Measurements from ENCODE around the gene CRY1.

CRY1 gene

GRCh38 chr12:107093417-107094182 is at the start of gene CRY1:
Gene CRY1 (minus strand): TSS chr12:107093549. CDS start chr12:107092961, 588 bp downstream.
- DNase-seq = peak; percentile 69

- DNase-seq = no peak
Measured at GRCh38 chr12:107139787-107140186, 46.4 kb upstream of the CRY1 start.

DNA sequence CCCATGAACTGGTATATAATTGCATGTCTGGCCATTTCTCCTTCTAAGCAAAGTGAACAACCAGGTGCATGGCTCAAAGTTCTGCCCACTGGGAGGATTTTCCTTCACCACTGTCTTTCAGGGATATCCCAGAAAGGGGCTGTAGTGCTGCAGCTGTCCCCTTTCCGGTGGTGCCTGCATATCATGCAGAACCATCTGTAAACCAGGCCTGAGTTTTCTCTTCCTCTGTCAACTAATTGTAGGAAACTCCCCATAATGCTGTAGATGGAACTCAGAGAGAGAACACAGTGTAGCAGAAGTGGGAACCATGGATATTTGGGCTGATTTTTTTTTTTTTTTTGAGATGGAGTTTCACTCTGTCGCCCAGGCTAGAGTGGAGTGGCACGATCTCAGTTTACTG is 45.6 kb upstream of the CRY1 start:
- no peak for DNase-seq

GRCh38 chr12:107135177-107135576 is 41.8 kb upstream of the CRY1 start:
- no peak for DNase-seq

GRCh38 chr12:107134558-107134957 is 41.2 kb upstream of the CRY1 start:
- no peak for DNase-seq

DNA sequence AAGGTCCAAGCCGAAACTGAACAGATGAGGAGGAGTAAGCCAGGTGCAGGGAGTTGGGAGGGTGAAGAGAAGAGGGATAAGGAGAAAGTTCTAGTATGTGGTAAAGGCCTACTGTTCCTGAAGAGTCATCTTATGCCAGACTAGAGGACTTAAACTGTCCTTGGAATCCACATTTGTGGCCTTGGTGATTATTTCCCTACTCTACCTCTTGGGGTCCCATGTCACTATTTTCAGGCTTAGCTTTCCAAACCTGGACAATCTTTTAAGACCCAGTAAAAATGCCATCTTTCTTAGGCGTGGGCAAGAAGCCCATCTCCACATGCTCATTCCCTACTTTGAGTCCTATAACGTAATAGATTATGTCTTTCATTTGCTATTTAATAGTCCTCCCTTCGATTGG is 40.1 kb upstream of the CRY1 start:
- no peak for DNase-seq

DNA sequence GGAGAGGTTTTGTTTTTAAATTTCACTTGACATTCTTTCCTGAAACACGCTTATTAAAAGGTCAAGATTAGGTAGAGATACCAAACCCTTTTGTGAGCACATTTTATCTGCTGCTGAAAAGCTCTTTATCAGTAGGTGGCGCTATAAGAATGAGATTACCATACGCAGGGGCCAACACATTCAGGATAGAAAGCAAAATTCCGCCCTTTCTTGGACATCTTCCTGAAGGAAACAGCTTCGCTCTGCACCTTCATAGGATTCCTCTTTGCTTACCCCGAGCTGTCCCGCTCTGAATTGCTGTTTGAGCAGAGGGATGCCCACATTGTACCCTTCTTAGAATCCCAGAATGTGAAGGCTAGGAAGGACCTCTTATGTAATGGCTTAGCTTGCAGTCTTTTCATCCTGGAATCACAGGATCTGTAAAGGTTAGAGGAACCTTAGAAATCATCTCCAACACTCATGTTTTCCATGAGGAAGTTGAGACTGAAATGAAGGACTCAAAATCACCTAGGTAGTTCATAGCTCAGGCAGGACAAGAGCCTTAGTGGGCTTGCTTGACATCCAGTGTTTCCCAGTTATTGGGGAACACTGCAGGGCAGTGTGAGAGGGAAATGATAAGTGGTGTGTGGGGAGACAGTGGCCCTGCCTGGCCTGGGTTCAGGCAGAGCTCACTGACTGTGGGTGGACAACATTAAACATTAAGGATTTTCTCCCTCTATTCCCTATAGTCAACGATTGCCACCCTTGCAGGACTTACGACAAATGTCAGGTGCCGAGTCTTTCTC is 38.7 kb upstream of the CRY1 start:
- no peak for DNase-seq

GRCh38 chr12:107130830-107131611 is 37.7 kb upstream of the CRY1 start:
- DNase-seq = peak; percentile 92

DNA sequence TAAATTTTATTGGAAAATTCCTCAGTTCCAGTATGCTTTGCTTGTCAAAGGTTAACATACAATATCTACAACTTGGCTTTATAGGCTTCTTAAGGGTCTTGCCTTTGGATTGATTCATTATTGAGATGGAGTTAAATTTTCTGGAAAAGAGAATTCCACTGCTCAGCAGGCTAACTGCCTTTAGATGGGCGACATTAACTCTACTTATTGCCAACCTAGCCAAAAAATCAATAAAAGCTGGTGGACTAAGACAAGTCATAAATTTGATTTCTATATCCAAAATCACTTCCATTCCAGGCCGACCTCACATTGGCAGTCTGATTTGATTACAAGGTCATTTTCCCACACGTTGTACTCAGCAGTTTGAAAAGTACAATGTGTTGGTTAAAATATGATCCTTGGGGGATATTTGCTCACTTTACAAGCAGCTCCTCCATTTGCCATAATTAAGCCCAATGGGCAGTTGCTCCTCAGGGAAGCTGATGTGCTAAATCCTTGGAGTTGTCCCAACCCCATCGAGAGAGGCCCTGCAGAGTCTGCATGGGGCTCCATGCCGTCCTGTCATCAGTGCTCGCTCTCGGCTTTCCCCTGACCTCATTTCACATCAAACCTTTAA is 36.1 kb upstream of the CRY1 start:
- DNase-seq = no peak

- peak; percentile 23 for DNase-seq
Measured at GRCh38 chr12:107127482-107128430, 34.4 kb upstream of the CRY1 start.

GRCh38 chr12:107126796-107127481 is 33.6 kb upstream of the CRY1 start:
- peak; percentile 25 for DNase-seq

DNA sequence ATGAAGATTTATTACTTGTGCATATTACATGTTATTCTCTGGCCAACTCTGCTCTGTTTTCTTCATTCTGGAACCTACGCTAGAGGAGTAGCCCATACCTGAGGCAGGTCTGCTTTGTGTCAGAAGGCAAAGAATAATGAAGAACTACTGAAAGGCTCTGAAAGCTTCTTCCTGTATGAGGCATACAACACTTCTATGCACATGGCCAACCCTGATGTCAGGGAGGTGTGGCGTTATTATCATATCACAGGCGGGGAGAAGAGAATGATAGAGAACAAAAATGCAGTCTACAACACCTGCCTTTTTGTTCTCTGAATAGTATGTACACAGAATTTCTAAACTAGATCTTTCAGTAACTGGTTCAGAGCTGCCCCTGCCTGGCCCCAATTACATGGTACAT is 32.5 kb upstream of the CRY1 start:
- DNase-seq = peak; percentile 52

- DNase-seq = no peak
Measured at GRCh38 chr12:107122452-107122958, 29.2 kb upstream of the CRY1 start.

- no peak for DNase-seq
Measured at GRCh38 chr12:107119091-107119490, 25.7 kb upstream of the CRY1 start.

DNA sequence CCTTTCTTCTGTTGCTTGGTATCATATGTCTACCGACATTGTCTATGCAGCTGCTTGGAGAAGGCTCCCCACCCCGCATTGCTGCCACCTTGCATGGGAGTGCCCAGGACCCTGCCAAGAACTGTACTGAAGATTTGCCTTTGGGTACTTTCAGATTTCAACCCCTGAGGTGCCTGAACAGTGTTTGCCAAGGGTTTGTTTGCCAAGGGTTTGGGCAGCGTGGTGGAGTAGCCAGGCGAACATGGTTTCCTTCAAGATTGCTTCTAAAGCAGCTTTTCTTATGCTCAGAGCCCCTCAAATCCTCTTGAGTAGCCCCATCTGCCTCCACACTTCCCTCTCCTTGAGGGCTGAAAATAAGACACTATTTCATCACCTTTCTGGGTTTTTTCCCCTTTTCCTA is 25.3 kb upstream of the CRY1 start:
- no peak for DNase-seq

DNA sequence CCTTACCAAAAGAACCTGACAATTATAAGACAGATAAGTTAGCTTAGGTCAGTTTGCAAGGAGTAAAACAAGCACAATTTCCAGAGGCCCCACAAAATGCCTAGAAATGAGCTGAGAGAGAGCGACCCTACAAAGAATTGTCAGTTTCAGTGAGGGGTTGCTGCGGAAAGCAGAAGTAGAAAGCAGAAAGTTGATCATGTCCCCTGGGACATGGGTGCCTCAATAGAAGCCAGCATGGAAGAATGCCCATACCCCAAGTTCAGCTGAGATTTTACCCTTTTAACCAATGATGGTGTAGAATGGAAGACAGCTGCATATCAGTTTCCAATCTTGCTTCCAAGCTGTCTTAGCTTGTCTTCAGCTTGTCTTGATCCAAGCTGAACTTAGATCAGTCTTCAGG is 21.8 kb upstream of the CRY1 start:
- no peak for DNase-seq

GRCh38 chr12:107111314-107111713 is 18.0 kb upstream of the CRY1 start:
- no peak for DNase-seq

GRCh38 chr12:107109726-107110719 is 16.7 kb upstream of the CRY1 start:
- DNase-seq = no peak

GRCh38 chr12:107108995-107109508 is 15.7 kb upstream of the CRY1 start:
- DNase-seq = no peak

Measured in NCI-H1436 treated with DMSO at 0.1 percent for 48 hours (cell line).